ENCODE results near the gene ACOX3.

Gene ACOX3

DNA sequence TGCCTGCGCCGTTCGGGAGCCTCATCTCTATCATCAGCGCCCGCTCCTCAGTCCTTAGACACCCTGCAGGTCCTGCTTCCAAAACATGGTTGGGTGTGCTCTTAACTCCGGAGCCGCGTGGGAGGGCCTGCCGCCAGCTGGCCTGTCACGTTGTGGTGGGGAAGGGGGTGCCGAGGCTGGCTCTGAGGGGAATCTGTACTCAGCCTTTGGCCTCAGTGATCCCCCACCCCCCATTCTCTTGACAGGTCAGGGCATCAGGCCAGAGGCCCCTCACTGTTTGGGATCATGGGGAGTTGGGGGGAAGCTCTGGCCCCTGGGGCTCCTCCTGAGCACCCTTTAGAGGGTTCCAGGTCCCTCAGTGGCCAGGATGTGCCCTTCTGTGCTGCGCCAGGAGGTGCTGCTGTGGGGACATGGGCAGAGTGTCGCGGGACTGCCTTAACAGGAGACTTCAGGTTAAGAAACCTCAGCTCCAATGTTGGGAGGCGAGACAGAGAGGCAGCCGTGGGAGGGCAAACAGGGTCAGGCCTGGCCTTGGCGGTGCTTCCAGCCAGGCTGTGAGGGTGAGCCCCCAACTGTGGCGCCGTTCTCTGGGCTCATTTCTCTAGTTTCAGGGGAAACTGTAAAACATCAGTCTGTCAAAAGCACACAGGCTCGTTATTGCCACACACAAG, 33.5 kb upstream of the ACOX3 start:
- Histone ChIP-seq H3K36me3 (ENCODE audit: control insufficient read depth, insufficient read depth, low read length, severe bottlenecking) (peaks cover 31% of the 10 kb centered on the region), H3K4me1 (ENCODE audit: control insufficient read depth, insufficient read depth, low read length) (peaks cover 26% of the 10 kb centered on the region), H3K27me3 (replicated peaks; ENCODE audit: control insufficient read depth, insufficient read depth, low read length) (no peaks in the 10 kb centered on the region), H3K4me3 (ENCODE audit: low read length) (peak overlapping the region; percentile 63), H3K9ac (ENCODE audit: low read length) (peak overlapping the region; percentile 73), H3K9me3 (ENCODE audit: control insufficient read depth, low read length) (no peaks in the 10 kb centered on the region)
- no peak for DNase-seq (ENCODE audit: low read depth)

GRCh38 chr4:8473198-8473919, 32.8 kb upstream of the ACOX3 start:
- H3K27me3 ChIP-seq (replicated peaks; ENCODE audit: control insufficient read depth, insufficient read depth, low read length), result no peaks in the 10 kb centered on the region
- peaks cover 26% of the 10 kb centered on the region for H3K4me1 ChIP-seq (ENCODE audit: control insufficient read depth, insufficient read depth, low read length)
- peak; percentile 17 for DNase-seq (ENCODE audit: low read depth)
- H3K9me3 ChIP-seq (ENCODE audit: control insufficient read depth, low read length), result no peaks in the 10 kb centered on the region
- H3K36me3 ChIP-seq (ENCODE audit: control insufficient read depth, insufficient read depth, low read length, severe bottlenecking), result peaks cover 36% of the 10 kb centered on the region
- peak overlapping the region; percentile 73 for H3K9ac ChIP-seq (ENCODE audit: low read length)
- H3K4me3 ChIP-seq (ENCODE audit: low read length), result peak overlapping the region; percentile 63

- Histone ChIP-seq H3K36me3 (ENCODE audit: control insufficient read depth, insufficient read depth, low read length, severe bottlenecking) (peaks cover 42% of the 10 kb centered on the region), H3K4me3 (ENCODE audit: low read length) (no peak overlapping the region), H3K4me1 (ENCODE audit: control insufficient read depth, insufficient read depth, low read length) (peaks cover 26% of the 10 kb centered on the region), H3K9me3 (ENCODE audit: control insufficient read depth, low read length) (no peaks in the 10 kb centered on the region), H3K9ac (ENCODE audit: low read length) (peak overlapping the region; percentile 85), H3K27me3 (replicated peaks; ENCODE audit: control insufficient read depth, insufficient read depth, low read length) (no peaks in the 10 kb centered on the region)
- peak; percentile 88 for DNase-seq (ENCODE audit: low read depth)
These were observed 32.2 kb upstream of the ACOX3 start for GRCh38 chr4:8472689-8473197.

GRCh38 chr4:8472158-8472688, 31.7 kb upstream of the ACOX3 start:
- Histone ChIP-seq H3K4me1 (ENCODE audit: control insufficient read depth, insufficient read depth, low read length) (peaks cover 26% of the 10 kb centered on the region), H3K9me3 (ENCODE audit: control insufficient read depth, low read length) (no peaks in the 10 kb centered on the region), H3K36me3 (ENCODE audit: control insufficient read depth, insufficient read depth, low read length, severe bottlenecking) (peaks cover 42% of the 10 kb centered on the region), H3K27me3 (replicated peaks; ENCODE audit: control insufficient read depth, insufficient read depth, low read length) (no peaks in the 10 kb centered on the region), H3K4me3 (ENCODE audit: low read length) (no peak overlapping the region), H3K9ac (ENCODE audit: low read length) (peak overlapping the region; percentile 85)
- DNase-seq (ENCODE audit: low read depth), result no peak

DNA sequence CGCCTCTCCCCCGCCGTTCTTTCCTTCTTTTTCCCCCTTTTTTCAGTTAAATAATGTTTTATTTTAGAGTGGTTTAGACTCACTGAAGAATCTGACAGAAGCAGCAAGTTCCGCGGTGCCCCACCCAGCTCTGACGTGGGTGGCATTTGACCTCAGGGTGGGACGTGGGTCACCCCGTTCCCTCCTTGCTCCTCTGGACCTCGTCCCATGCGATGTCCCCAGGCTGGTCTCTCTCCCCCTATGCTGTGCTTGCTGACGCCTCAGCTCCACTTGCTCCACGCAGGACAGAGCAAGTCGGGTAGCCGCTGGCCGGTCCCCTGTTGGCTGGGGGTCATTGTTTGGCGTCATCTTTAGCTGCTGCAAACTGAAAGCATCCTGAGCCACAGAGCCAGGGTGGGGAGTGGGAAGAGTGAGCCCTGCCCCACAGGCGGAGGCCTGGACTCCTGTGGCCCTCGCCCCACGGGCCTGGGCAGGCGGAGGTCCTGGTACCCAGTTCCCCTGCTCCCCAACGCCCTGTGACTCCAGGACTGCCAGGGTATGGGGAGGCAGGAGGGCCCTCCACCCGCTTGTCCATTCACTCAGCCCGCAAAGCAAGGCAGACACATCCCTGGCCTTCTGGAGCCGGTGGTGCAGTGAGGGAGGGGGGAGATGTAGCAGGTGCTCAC, 30.8 kb upstream of the ACOX3 start:
- Histone ChIP-seq H3K27me3 (replicated peaks; ENCODE audit: control insufficient read depth, insufficient read depth, low read length) (no peaks in the 10 kb centered on the region), H3K4me1 (ENCODE audit: control insufficient read depth, insufficient read depth, low read length) (peaks cover 26% of the 10 kb centered on the region), H3K36me3 (ENCODE audit: control insufficient read depth, insufficient read depth, low read length, severe bottlenecking) (peaks cover 40% of the 10 kb centered on the region), H3K9ac (ENCODE audit: low read length) (no peak overlapping the region), H3K4me3 (ENCODE audit: low read length) (no peak overlapping the region), H3K9me3 (ENCODE audit: control insufficient read depth, low read length) (no peaks in the 10 kb centered on the region)
- DNase-seq (ENCODE audit: low read depth), result no peak

GRCh38 chr4:8470451-8471024, 30.0 kb upstream of the ACOX3 start:
- Histone ChIP-seq H3K4me1 (ENCODE audit: control insufficient read depth, insufficient read depth, low read length) (peaks cover 27% of the 10 kb centered on the region), H3K4me3 (ENCODE audit: low read length) (no peak overlapping the region), H3K9me3 (ENCODE audit: control insufficient read depth, low read length) (no peaks in the 10 kb centered on the region), H3K36me3 (ENCODE audit: control insufficient read depth, insufficient read depth, low read length, severe bottlenecking) (peaks cover 40% of the 10 kb centered on the region), H3K27me3 (replicated peaks; ENCODE audit: control insufficient read depth, insufficient read depth, low read length) (no peaks in the 10 kb centered on the region), H3K9ac (ENCODE audit: low read length) (no peak overlapping the region)
- no peak for DNase-seq (ENCODE audit: low read depth)

GRCh38 chr4:8469550-8469949, 29.0 kb upstream of the ACOX3 start:
- no peak for DNase-seq (ENCODE audit: low read depth)
- Histone ChIP-seq H3K4me1 (ENCODE audit: control insufficient read depth, insufficient read depth, low read length) (peaks cover 29% of the 10 kb centered on the region), H3K9ac (ENCODE audit: low read length) (no peak overlapping the region), H3K4me3 (ENCODE audit: low read length) (no peak overlapping the region), H3K9me3 (ENCODE audit: control insufficient read depth, low read length) (no peaks in the 10 kb centered on the region), H3K36me3 (ENCODE audit: control insufficient read depth, insufficient read depth, low read length, severe bottlenecking) (peaks cover 48% of the 10 kb centered on the region), H3K27me3 (replicated peaks; ENCODE audit: control insufficient read depth, insufficient read depth, low read length) (no peaks in the 10 kb centered on the region)

- H3K4me1 ChIP-seq (ENCODE audit: control insufficient read depth, insufficient read depth, low read length), result peaks cover 24% of the 10 kb centered on the region
- no peak overlapping the region for H3K9ac ChIP-seq (ENCODE audit: low read length)
- H3K27me3 ChIP-seq (replicated peaks; ENCODE audit: control insufficient read depth, insufficient read depth, low read length), result no peaks in the 10 kb centered on the region
- peak; percentile 86 for DNase-seq (ENCODE audit: low read depth)
- peaks cover 54% of the 10 kb centered on the region for H3K36me3 ChIP-seq (ENCODE audit: control insufficient read depth, insufficient read depth, low read length, severe bottlenecking)
- H3K4me3 ChIP-seq (ENCODE audit: low read length), result no peak overlapping the region
- no peaks in the 10 kb centered on the region for H3K9me3 ChIP-seq (ENCODE audit: control insufficient read depth, low read length)
These were observed 28.4 kb upstream of the ACOX3 start for GRCh38 chr4:8468746-8469535.

DNA sequence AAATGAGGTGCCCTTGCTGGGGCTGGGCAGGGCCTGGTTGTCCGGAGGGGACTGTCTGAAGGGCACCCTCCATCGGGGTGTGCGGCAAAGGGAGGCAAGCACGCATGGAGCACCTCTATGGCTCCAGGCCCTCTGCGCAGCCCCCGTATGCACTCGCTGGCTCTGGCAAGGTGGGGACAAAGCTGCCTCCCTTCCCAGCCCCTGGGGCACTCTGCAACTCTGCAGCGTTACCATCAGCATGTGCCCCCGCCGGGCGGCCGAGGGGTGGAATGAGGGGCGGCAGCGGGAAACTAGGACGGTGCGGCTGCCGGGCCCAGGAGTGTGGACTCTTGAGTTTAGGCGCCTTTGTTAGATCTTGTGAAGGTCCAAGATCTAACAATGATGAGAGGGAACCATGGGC, 26.5 kb upstream of the ACOX3 start:
- H3K36me3 ChIP-seq (ENCODE audit: control insufficient read depth, insufficient read depth, low read length, severe bottlenecking), result peaks cover 57% of the 10 kb centered on the region
- H3K27me3 ChIP-seq (replicated peaks; ENCODE audit: control insufficient read depth, insufficient read depth, low read length), result no peaks in the 10 kb centered on the region
- no peak overlapping the region for H3K9ac ChIP-seq (ENCODE audit: low read length)
- H3K4me1 ChIP-seq (ENCODE audit: control insufficient read depth, insufficient read depth, low read length), result peaks cover 5% of the 10 kb centered on the region
- no peak for DNase-seq (ENCODE audit: low read depth)
- H3K9me3 ChIP-seq (ENCODE audit: control insufficient read depth, low read length), result no peaks in the 10 kb centered on the region
- H3K4me3 ChIP-seq (ENCODE audit: low read length), result no peak overlapping the region

All from adipocyte (in vitro differentiated cells).